MM.1S (cell line): ENCODE measurements around the gene DNAH10.

ENCODE experiments used
- DNase-seq: peaks from one replicate; pipeline ENCODE4 v3.0.0-alpha.2; 2015
- H2AFZ ChIP-seq: fragments of 300-600 bp; sonication (generic); 2 replicates; pipeline ENCODE4 v1.6.0; 2016; ENCODE audit warnings: antibody characterized with exemption, low read length
- H3F3A ChIP-seq: fragments of 300-600 bp; sonication (generic); 2 replicates; pipeline ENCODE4 v1.6.1; 2016; ENCODE audit warnings: mild to moderate bottlenecking, antibody characterized with exemption, low read length, moderate library complexity, mixed read lengths; ENCODE audit not compliant: insufficient read depth
- H3K27ac ChIP-seq: fragments of 300-600 bp; sonication (generic); 2 replicates; pipeline ENCODE4 v1.5.1; 2016; ENCODE audit warnings: mild to moderate bottlenecking, low read length
- H3K27me3 ChIP-seq: fragments of 300-600 bp; sonication (generic); replicated peaks from 2 replicates; pipeline ENCODE4 v1.6.0; 2016; ENCODE audit warnings: low read length; ENCODE audit not compliant: insufficient read depth
- H3K36me3 ChIP-seq: fragments of 300-600 bp; sonication (generic); replicated peaks from 2 replicates; pipeline ENCODE4 v1.6.1; 2016; ENCODE audit warnings: mild to moderate bottlenecking, low read length, mixed read lengths; ENCODE audit not compliant: insufficient read depth
- H3K4me1 ChIP-seq: fragments of 300-600 bp; sonication (generic); 2 replicates; pipeline ENCODE4 v1.6.1; 2016; ENCODE audit warnings: low read length, mixed read lengths
- H3K4me2 ChIP-seq: fragments of 300-600 bp; sonication (generic); 2 replicates; pipeline ENCODE4 v1.6.0; 2016; ENCODE audit warnings: low read depth, low read length
- H3K4me3 ChIP-seq: fragments of 300-600 bp; sonication (generic); 2 replicates; pipeline ENCODE4 v1.5.1; 2016; ENCODE audit warnings: low read length, mixed read lengths
- H3K79me2 ChIP-seq: fragments of 300-600 bp; sonication (generic); 2 replicates; pipeline ENCODE4 v1.6.1; 2016; ENCODE audit warnings: mixed run types, low read length, mixed read lengths
- H3K9ac ChIP-seq: fragments of 300-600 bp; sonication (generic); 2 replicates; pipeline ENCODE4 v1.6.1; 2016; ENCODE audit warnings: low read length, mixed read lengths
- H3K9me2 ChIP-seq: fragments of 300-600 bp; sonication (generic); replicated peaks from 2 replicates; pipeline ENCODE4 v1.6.1; 2016; ENCODE audit warnings: mild to moderate bottlenecking, low read length, mixed read lengths; ENCODE audit not compliant: insufficient read depth
- H3K9me3 ChIP-seq: fragments of 300-600 bp; sonication (generic); replicated peaks from 2 replicates; pipeline ENCODE4 v1.6.1; 2016; ENCODE audit warnings: mild to moderate bottlenecking, low read length, mixed read lengths; ENCODE audit not compliant: insufficient read depth
- H4K20me1 ChIP-seq: fragments of 300-600 bp; sonication (generic); 2 replicates; pipeline ENCODE4 v1.6.1; 2016; ENCODE audit warnings: mild to moderate bottlenecking, low read length, moderate library complexity, mixed read lengths; ENCODE audit not compliant: insufficient read depth
- EZH2 ChIP-seq: fragments of 300-600 bp; sonication (generic); optimal IDR thresholded peaks from 2 replicates; pipeline ENCODE3; 2017; ENCODE audit warnings: low read depth, mild to moderate bottlenecking, antibody characterized with exemption, low read length, mixed read lengths
- EZH2phosphoT487 ChIP-seq: fragments of 300-600 bp; sonication (generic); IDR thresholded peaks from 2 replicates; pipeline ENCODE4 v1.6.1; 2018; ENCODE audit warnings: antibody characterized with exemption, low read length
- TF ChIP-seq, protein P1 (sequence below): fragments of 300-600 bp; sonication (generic); IDR thresholded peaks from 2 replicates; pipeline ENCODE4 v1.5.1; 2016; ENCODE audit warnings: antibody characterized with exemption, low read length, mixed read lengths

Gene DNAH10

DNA sequence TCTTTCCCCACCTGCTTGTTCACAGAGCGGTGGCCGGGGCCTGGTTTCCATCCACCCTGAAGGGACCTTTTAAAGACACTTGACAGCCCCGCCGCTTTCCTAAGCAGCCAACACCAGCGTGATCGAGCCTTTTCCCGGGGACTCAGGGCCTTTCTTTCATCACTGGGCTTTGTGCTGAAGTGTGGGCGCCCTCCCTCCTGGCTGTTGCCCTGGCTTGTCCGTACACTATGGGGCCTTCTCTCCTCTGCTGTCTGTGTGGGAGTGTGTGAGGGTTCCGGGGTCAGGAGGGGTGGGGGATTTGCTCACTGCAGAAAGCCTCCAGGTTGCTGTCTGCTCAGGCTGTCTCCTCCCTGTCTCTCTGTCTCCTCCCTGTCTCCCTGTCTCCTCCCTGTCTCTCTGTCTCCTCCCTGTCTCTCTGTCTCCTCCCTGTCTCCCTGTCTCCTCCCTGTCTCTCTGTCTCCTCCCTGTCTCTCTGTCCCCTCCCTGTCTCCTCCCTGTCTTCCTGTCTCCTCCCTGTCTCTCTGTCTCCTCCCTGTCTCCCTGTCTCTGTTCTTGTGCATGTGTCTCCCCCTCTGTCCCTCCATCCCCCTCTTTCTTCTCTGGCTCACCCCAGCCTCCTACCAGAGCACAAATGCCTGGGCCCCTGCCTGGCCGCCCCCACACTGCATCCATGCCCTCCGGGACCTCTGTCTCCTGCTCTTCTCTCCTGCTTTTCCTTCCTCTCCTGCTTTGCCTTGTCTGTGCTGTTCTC is 145.8 kb downstream of the DNAH10 start:
- TF ChIP-seq, protein P1, sequence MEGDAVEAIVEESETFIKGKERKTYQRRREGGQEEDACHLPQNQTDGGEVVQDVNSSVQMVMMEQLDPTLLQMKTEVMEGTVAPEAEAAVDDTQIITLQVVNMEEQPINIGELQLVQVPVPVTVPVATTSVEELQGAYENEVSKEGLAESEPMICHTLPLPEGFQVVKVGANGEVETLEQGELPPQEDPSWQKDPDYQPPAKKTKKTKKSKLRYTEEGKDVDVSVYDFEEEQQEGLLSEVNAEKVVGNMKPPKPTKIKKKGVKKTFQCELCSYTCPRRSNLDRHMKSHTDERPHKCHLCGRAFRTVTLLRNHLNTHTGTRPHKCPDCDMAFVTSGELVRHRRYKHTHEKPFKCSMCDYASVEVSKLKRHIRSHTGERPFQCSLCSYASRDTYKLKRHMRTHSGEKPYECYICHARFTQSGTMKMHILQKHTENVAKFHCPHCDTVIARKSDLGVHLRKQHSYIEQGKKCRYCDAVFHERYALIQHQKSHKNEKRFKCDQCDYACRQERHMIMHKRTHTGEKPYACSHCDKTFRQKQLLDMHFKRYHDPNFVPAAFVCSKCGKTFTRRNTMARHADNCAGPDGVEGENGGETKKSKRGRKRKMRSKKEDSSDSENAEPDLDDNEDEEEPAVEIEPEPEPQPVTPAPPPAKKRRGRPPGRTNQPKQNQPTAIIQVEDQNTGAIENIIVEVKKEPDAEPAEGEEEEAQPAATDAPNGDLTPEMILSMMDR: no peak
- TF ChIP-seq EZH2: no peak
- no peak for TF ChIP-seq EZH2phosphoT487
- Histone ChIP-seq H3K9ac (no peak overlapping the region), H3K36me3 (no peaks in the 10 kb centered on the region), H3K79me2 (no peaks in the 10 kb centered on the region), H3K9me2 (no peaks in the 10 kb centered on the region), H3K27ac (no peak overlapping the region), H3K27me3 (no peaks in the 10 kb centered on the region), H3K4me2 (no peak overlapping the region), H3K4me1 (no peaks in the 10 kb centered on the region), H3K9me3 (no peaks in the 10 kb centered on the region), H3K4me3 (no peak overlapping the region), H3F3A (no peaks in the 10 kb centered on the region), H2AFZ (no peak overlapping the region), H4K20me1 (no peaks in the 10 kb centered on the region)
- DNase-seq: no peak

DNA sequence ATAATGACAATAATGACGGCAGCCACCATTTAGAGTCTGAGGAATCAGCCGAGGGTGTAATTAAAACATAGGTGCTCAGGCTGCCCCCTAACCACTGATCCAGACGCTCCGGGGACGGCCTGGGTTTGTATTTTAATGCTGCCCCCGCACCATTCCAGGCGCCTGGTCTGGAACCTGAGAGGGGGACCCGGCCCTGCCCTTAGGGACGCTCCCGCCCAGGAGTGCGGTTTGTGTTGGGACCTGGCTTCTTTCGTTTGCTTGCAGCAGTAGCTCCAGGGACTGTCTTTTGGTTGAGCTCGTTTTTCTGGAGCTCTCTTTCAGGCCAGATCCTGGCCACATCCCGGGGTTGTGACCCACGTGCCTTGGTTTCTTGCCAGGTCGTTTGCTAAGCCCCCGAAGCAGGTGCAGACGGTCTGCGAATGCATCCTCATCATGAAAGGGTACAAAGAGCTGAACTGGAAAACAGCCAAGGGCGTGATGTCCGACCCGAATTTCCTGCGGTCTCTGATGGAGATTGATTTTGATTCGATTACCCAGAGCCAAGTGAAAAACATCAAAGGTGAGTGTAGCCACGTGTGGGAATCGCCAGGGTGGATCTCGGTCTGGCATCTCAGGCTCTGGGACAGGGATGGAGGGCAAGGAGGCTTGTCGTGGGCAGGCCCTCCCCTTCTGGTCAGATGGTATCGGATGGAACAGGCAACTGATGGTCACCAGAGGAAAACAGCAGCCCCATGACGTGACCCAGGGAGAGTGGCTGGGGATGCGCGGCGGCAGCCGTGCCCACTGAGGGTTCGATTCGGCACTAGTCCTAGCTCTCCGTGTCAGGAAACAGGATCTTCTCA is 147.0 kb downstream of the DNAH10 start:
- H3F3A ChIP-seq: no peaks in the 10 kb centered on the region
- no peaks in the 10 kb centered on the region for H3K4me1 ChIP-seq
- no peaks in the 10 kb centered on the region for H3K27me3 ChIP-seq
- no peak for TF ChIP-seq EZH2phosphoT487
- TF ChIP-seq, protein P1: no peak
- no peak for TF ChIP-seq EZH2
- DNase-seq: no peak
- H3K36me3 ChIP-seq: no peaks in the 10 kb centered on the region
- H3K9me3 ChIP-seq: no peaks in the 10 kb centered on the region
- no peak overlapping the region for H3K27ac ChIP-seq
- H4K20me1 ChIP-seq: no peaks in the 10 kb centered on the region
- no peak overlapping the region for H3K9ac ChIP-seq
- H3K4me2 ChIP-seq: no peak overlapping the region
- no peaks in the 10 kb centered on the region for H3K9me2 ChIP-seq
- H3K4me3 ChIP-seq: no peak overlapping the region
- no peak overlapping the region for H2AFZ ChIP-seq
- no peaks in the 10 kb centered on the region for H3K79me2 ChIP-seq

DNA sequence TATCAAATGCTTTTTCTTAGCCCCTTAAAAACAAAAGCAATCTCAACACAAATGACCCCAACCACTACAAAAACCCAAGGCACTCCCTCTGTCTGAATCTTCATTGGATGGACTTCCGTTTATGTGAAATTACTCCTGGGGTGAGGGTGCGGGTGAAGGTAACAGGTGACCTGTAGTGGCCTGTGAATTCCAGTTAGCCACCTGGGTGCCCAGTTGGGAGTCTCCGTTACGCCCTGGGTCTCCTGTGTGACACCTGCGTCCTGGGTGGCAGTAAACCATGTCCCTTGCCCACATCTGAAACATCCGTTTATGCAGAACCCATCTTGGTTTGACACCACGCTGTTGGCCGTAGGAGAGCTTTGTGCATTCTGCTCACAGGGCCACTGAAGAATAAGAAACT is 148.0 kb downstream of the DNAH10 start:
- H3K9me3 ChIP-seq: no peaks in the 10 kb centered on the region
- H3K36me3 ChIP-seq: no peaks in the 10 kb centered on the region
- H4K20me1 ChIP-seq: no peaks in the 10 kb centered on the region
- H3K4me2 ChIP-seq: no peak overlapping the region
- no peaks in the 10 kb centered on the region for H3K9me2 ChIP-seq
- no peak for TF ChIP-seq EZH2
- H3K4me1 ChIP-seq: no peaks in the 10 kb centered on the region
- DNase-seq: no peak
- no peak overlapping the region for H3K27ac ChIP-seq
- H2AFZ ChIP-seq: no peak overlapping the region
- H3K79me2 ChIP-seq: no peaks in the 10 kb centered on the region
- H3K9ac ChIP-seq: no peak overlapping the region
- H3F3A ChIP-seq: no peaks in the 10 kb centered on the region
- no peak overlapping the region for H3K4me3 ChIP-seq
- no peaks in the 10 kb centered on the region for H3K27me3 ChIP-seq
